Endothelial cell of umbilical vein (primary cell): ENCODE measurements around the gene FMN1.

Experiments
- EZH2 ChIP-seq: IDR thresholded peaks from 2 replicates; pipeline ENCODE4 v1.6.1; 2012; ENCODE audit warnings: borderline replicate concordance, low read depth, mild to moderate bottlenecking, moderate library complexity, low read length, inconsistent platforms; ENCODE audit not compliant: severe bottlenecking
- MYC ChIP-seq: IDR thresholded peaks from one replicate; pipeline ENCODE4 v1.6.1; 2011; ENCODE audit warnings: mild to moderate bottlenecking, low read depth, low read length
- POLR2A ChIP-seq: IDR thresholded peaks from 2 replicates; pipeline ENCODE4 v1.6.1; 2012; ENCODE audit warnings: low read depth, mild to moderate bottlenecking, control low read depth, low read length
- TF ChIP-seq, protein P1 (sequence below), 2 donors: IDR thresholded peaks; 1 replicate in 1 of 2; 2 replicates in 1 of 2; pipeline ENCODE4 v1.5.1; 2011; ENCODE audit warnings: low read length in 2 of 2, mild to moderate bottlenecking in 2 of 2, moderate library complexity in 2 of 2, control low read depth in 1 of 2, inconsistent platforms in 1 of 2, low read depth in 1 of 2; ENCODE audit not compliant: insufficient read depth in 1 of 2; ENCODE audit errors: extremely low read depth in 1 of 2
- TF ChIP-seq, protein P2 (sequence below): IDR thresholded peaks from 2 replicates; pipeline ENCODE4 v1.6.1; 2011; ENCODE audit not compliant: insufficient read depth, insufficient read length

DNA sequence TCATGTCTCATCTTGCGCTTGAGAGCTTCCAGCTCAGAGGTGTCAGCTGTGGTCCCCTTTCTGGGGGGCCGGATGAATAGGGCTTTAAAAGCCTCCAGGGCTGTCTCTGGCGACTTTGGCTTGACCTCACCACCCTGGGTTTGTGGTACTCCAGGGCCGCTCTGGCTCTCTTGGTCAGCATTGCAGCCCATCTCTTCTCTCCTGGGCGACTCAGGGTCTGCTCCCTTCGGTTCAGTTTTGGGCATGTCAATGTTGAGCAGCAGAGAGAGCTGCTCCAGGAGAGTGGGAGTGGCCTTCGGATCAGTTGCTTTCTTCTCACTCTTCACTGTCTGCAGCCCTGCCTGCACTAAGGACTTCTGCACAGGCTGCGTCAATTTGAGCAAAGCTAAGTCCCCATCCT, 127.9 kb downstream of the FMN1 start:
- TF ChIP-seq, protein P1, sequence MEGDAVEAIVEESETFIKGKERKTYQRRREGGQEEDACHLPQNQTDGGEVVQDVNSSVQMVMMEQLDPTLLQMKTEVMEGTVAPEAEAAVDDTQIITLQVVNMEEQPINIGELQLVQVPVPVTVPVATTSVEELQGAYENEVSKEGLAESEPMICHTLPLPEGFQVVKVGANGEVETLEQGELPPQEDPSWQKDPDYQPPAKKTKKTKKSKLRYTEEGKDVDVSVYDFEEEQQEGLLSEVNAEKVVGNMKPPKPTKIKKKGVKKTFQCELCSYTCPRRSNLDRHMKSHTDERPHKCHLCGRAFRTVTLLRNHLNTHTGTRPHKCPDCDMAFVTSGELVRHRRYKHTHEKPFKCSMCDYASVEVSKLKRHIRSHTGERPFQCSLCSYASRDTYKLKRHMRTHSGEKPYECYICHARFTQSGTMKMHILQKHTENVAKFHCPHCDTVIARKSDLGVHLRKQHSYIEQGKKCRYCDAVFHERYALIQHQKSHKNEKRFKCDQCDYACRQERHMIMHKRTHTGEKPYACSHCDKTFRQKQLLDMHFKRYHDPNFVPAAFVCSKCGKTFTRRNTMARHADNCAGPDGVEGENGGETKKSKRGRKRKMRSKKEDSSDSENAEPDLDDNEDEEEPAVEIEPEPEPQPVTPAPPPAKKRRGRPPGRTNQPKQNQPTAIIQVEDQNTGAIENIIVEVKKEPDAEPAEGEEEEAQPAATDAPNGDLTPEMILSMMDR (IDR thresholded peaks at IDR 0.05; ENCODE audit: extremely low read depth in 1 of 2, insufficient read depth in 1 of 2, low read depth in 1 of 2, low read length in 2 of 2), result no peak
- TF ChIP-seq EZH2 (no peak), POLR2A (no peak), MYC (no peak)
- TF ChIP-seq, protein P2, sequence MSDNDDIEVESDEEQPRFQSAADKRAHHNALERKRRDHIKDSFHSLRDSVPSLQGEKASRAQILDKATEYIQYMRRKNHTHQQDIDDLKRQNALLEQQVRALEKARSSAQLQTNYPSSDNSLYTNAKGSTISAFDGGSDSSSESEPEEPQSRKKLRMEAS, result no peak
